NCI-H524 treated with DMSO at 0.1 percent for 48 hours (cell line): ENCODE data around the gene LAMC3.
"Not testable (repeated sequence)": the region's sequence is repeated elsewhere in the genome, so short reads cannot be mapped to it uniquely, and the experiment has no call there.

Experiments used
- DNase-seq: peaks from one replicate; lab custom pipeline; 2025; lab: John Stamatoyannopoulos, UW

LAMC3 gene

GRCh38 chr9:130992682-130993032, 16.3 kb upstream of the LAMC3 start:
- DNase-seq = no peak

GRCh38 chr9:130993303-130994030, 15.5 kb upstream of the LAMC3 start:
- DNase-seq = no peak

GRCh38 chr9:130994135-130995085, 14.6 kb upstream of the LAMC3 start:
- DNase-seq = no peak

GRCh38 chr9:130995086-130996011, 13.6 kb upstream of the LAMC3 start:
- no peak for DNase-seq

GRCh38 chr9:130996205-130996604, 12.8 kb upstream of the LAMC3 start:
- DNase-seq = no peak

GRCh38 chr9:130996676-130997394, 12.1 kb upstream of the LAMC3 start:
- no peak for DNase-seq

- no peak for DNase-seq
Observed at GRCh38 chr9:130997395-130997684, 11.6 kb upstream of the LAMC3 start.

- DNase-seq = no peak
Observed at GRCh38 chr9:130997925-130998596, 10.9 kb upstream of the LAMC3 start.

GRCh38 chr9:130998597-130999244, 10.3 kb upstream of the LAMC3 start:
- no peak for DNase-seq

- DNase-seq = no peak
Observed at GRCh38 chr9:130999245-130999623, 9.7 kb upstream of the LAMC3 start.

GRCh38 chr9:131000526-131000925, 8.4 kb upstream of the LAMC3 start:
- not testable (repeated sequence) for DNase-seq

- no peak for DNase-seq
Observed at GRCh38 chr9:131001021-131001420, 8.0 kb upstream of the LAMC3 start.

GRCh38 chr9:131001990-131002389, 7.0 kb upstream of the LAMC3 start:
- DNase-seq = no peak

GRCh38 chr9:131006601-131007000, 2.4 kb upstream of the LAMC3 start:
- DNase-seq = no peak

- no peak for DNase-seq
Observed at GRCh38 chr9:131008086-131008485, 888 bp upstream of the LAMC3 start.

GRCh38 chr9:131008563-131008908, 438 bp upstream of the LAMC3 start:
- no peak for DNase-seq

- DNase-seq = no peak
Observed at GRCh38 chr9:131010482-131011273, 1.7 kb downstream of the LAMC3 start.

- DNase-seq = no peak
Observed at GRCh38 chr9:131011274-131012022, 2.5 kb downstream of the LAMC3 start.

- DNase-seq = no peak
Observed at GRCh38 chr9:131012023-131012334, 3.0 kb downstream of the LAMC3 start.
